22Rv1 (cell line): ENCODE measurements around the gene DCTD.

Source experiments
- H3K27ac ChIP-seq: fragments of 450-650 bp; 2 replicates; pipeline ENCODE4 v1.5.1; 2017
- ZFX ChIP-seq: fragments of 450-650 bp; IDR thresholded peaks from 2 replicates; pipeline ENCODE4 v1.6.1; 2017; ENCODE audit warnings: antibody characterized with exemption, borderline replicate concordance
- TF ChIP-seq, protein P1 (sequence below): fragments of 450-650 bp; IDR thresholded peaks from 2 replicates; pipeline ENCODE4 v1.5.1; 2017; ENCODE audit warnings: mild to moderate bottlenecking

DCTD gene

DNA sequence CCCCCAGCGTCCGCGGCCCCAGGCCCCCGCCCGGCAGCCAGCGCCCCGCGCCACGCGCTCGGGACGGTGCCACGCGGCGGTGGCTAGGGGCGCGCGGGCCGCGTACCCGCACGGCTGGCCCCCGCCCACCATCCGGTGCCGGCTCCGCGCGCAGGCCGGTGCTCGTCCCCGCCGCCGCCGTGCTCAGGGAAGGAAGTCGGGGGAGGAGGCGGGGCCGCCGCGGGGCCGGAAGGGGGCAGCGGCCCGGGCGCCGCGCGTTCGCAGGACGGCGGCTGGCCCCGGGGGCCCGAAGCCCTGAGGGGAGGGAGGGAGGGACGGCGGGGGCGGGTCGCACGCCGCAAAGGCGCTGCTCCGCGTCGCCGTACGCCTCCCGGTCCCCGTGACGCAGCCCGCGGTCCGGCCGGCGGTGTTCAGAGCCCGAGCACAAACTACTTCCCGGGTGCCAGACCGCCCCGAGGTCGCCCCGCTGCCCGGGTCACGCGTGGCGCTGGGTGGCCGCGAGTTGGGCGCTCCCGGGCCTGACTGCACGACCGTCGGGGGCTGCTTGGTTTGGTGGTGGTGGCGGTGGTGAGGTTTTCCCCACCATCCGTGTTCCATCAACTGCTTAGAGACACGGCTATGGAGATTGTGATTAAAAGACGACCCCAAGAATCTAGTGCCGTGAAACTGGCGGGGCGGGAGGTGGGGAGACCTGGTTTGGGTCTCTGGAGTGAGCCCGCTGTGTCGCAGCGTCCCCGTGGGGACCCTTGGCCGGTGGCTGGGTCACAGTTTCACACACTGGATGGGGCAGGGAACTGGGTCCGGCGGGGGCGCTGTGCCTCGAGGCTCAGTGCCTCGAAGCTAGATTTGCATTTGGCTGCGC, at the start of gene DCTD:
DCTD (minus strand) TSS at position 205 of the 862 bp plus-strand sequence. CDS start 1,818 bp downstream, outside the sequence.
- H3K27ac ChIP-seq: peak within 1 kb of the TSS; percentile 56
- no peak for TF ChIP-seq ZFX
- TF ChIP-seq, protein P1, sequence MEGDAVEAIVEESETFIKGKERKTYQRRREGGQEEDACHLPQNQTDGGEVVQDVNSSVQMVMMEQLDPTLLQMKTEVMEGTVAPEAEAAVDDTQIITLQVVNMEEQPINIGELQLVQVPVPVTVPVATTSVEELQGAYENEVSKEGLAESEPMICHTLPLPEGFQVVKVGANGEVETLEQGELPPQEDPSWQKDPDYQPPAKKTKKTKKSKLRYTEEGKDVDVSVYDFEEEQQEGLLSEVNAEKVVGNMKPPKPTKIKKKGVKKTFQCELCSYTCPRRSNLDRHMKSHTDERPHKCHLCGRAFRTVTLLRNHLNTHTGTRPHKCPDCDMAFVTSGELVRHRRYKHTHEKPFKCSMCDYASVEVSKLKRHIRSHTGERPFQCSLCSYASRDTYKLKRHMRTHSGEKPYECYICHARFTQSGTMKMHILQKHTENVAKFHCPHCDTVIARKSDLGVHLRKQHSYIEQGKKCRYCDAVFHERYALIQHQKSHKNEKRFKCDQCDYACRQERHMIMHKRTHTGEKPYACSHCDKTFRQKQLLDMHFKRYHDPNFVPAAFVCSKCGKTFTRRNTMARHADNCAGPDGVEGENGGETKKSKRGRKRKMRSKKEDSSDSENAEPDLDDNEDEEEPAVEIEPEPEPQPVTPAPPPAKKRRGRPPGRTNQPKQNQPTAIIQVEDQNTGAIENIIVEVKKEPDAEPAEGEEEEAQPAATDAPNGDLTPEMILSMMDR: peak; percentile 44

DNA sequence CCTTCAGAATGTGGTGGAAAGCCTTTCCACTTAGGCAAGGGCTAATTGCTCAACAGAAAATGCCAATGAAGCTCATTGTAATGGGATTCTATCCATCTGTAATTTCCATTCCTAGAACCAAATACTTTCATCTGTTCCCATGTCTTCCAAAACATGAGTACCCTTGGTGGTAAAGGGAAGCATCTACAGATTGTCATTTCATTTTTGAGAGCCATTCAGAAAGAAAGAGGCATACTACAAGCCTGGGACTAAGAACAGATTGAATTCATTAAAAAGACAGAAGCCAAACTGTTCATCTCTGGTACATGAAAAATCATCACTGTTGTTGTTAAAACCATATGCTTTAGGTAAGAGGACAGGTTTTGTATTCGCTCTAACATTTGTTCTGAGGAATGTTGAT, 43.6 kb upstream of the DCTD start:
- TF ChIP-seq ZFX: no peak
- TF ChIP-seq, protein P1: no peak
- H3K27ac ChIP-seq: no peak overlapping the region

DNA sequence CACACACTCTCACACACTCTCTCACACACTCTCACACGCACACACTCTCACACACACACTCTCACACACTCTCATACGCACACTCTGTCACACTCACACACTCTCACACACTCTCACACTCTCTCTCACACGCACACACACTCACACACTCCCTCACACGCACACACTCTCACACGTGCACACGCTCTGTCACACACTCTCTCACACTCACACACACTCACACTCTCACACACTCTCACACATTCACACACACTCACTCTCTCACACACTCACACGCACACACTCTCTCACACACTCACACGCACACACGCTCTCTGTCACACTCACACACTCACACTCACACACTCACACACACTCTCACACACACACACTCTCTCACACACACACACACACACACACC, 43.0 kb upstream of the DCTD start:
- no peak overlapping the region for H3K27ac ChIP-seq
- TF ChIP-seq ZFX: no peak
- TF ChIP-seq, protein P1: no peak

DNA sequence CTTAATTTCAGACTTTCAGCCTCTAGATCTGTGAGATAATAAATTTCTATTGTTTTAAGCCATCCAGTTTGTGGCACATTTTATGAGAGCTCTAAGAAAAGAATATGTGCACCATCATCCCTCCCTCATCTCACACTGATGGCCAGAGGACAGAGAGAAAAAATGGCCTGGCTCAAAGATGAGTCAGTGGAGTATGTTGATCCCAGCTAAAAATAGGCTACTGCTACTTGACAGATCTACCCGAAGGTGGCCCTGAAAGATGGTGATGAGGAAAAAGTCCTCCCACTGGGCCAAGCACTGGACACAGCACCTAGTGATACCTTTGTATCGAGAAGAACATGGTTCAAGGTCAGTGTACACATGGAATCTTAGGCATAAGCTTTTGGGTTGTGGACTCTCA, 38.2 kb upstream of the DCTD start:
- TF ChIP-seq, protein P1: no peak
- no peak for TF ChIP-seq ZFX
- H3K27ac ChIP-seq: no peak overlapping the region

DNA sequence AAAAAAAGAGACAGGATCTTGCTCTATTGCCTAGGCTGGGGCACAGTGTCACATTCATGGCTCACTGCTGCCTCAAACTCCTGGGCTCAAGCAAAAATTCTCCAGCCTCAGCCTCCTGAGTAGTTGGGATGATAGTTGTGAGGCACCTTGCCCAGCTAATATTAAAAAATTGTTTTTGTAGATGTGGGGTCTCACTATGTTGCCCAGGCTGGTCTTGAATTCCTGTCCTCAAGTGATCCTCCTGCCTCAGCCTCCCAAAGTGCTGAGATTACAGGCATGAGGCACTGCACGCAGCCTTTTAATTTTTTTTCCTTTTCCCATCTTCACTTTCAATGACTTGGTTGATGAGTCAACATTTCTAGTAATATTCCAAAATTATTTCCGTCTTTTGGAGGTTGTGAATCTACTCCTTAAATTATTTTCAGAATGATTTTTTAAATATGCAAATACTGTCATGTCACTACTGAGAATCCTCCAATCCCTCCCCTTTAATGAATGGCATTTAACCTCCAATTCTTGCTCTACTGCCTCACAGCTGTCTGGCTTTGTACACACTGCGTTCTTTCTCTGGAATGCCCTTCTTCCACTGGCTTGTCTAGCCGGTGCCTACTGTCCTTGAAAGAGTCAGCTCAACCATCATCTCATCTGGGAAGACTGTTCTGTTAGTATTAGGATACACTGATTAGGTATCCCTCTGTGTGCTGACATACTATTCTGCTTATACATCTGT, 27.5 kb upstream of the DCTD start:
- no peak for TF ChIP-seq ZFX
- TF ChIP-seq, protein P1: no peak
- no peak overlapping the region for H3K27ac ChIP-seq

DNA sequence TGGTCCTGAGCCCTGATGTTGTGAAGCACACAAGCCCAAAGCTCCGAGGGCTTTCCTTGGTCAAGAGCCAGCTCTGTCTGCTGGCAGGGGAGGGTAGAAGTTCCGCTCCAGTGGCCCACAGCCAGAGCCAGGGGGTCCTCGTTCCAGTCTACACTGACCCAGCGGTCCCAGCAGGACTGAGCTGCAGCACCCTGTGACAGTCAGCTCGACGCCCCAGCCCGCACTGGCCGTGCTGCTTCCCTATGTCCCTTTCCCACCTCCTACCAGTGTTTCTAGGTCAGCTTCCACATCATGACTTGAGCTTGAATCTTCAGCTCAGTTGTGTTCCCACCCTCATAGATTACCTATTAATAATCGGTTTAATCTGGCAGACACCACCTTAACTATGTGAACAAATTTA, 22.5 kb upstream of the DCTD start:
- TF ChIP-seq ZFX: no peak
- TF ChIP-seq, protein P1: no peak
- H3K27ac ChIP-seq: no peak overlapping the region

DNA sequence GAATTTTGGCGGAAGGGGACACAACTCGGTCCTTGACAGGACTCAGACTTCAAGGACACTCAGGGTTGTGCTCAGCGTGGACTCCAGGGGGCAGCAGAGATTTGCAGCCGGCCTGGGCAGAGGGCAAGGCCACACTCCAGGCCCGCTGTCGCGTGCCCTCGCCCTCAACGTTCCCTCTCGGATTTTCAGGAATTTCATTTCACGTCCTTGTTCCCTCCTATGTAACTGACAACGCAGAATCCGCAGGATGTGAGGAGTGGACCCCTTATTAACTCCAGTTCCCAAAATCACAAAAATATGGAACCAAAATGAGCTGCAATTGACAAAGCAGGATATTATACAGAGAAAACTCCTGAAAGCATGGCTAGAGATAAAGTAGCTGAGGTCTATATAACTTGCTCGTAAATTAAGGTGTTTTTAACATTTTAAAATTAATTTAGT, 21.0 kb upstream of the DCTD start:
- TF ChIP-seq, protein P1: peak; percentile 95
- no peak for TF ChIP-seq ZFX
- H3K27ac ChIP-seq: no peak overlapping the region
